Parathyroid adenoma (tissue), 2 donors: ENCODE results near the gene ISY1.

Experiments
- H2AFZ ChIP-seq: fragments of 300-600 bp; sonication (generic); one replicate; pipeline ENCODE4 v1.7.0; 2017; ENCODE audit warnings: antibody characterized with exemption, mild to moderate bottlenecking
- H3K27ac ChIP-seq: fragments of 300-600 bp; sonication (generic); one replicate; pipeline ENCODE4 v1.7.0; 2017
- H3K27me3 ChIP-seq: fragments of 300-600 bp; sonication (generic); one replicate; pipeline ENCODE4 v1.7.0; 2017; ENCODE audit warnings: low read length; ENCODE audit not compliant: control insufficient read depth, insufficient read depth
- H3K36me3 ChIP-seq: fragments of 300-600 bp; sonication (generic); one replicate; pipeline ENCODE4 v1.7.0; 2017; ENCODE audit warnings: low read length; ENCODE audit not compliant: control insufficient read depth, insufficient read depth
- H3K4me1 ChIP-seq: fragments of 300-600 bp; sonication (generic); one replicate; pipeline ENCODE4 v1.7.0; 2017; ENCODE audit warnings: control low read depth
- H3K4me2 ChIP-seq: fragments of 300-600 bp; sonication (generic); one replicate; pipeline ENCODE4 v1.7.0; 2017; ENCODE audit warnings: low read length
- H3K4me3 ChIP-seq: fragments of 300-600 bp; sonication (generic); one replicate; pipeline ENCODE4 v1.7.0; 2017; ENCODE audit warnings: low read depth, low read length
- H3K79me2 ChIP-seq: fragments of 300-600 bp; sonication (generic); one replicate; pipeline ENCODE4 v1.7.0; 2017; ENCODE audit warnings: control low read depth
- H3K9ac ChIP-seq: fragments of 300-600 bp; sonication (generic); one replicate; pipeline ENCODE4 v1.7.0; 2017; ENCODE audit warnings: mild to moderate bottlenecking
- H3K9me3 ChIP-seq: fragments of 300-600 bp; sonication (generic); one replicate; pipeline ENCODE4 v1.7.0; 2017; ENCODE audit warnings: low read length; ENCODE audit not compliant: control insufficient read depth
- TF ChIP-seq, protein P1 (sequence below): fragments of 300-600 bp; sonication (generic); IDR thresholded peaks from one replicate; pipeline ENCODE4 v1.7.0; 2017; ENCODE audit warnings: antibody characterized with exemption, mild to moderate bottlenecking
- donor health status: primary hyperparathyroidism.

ISY1 gene

DNA sequence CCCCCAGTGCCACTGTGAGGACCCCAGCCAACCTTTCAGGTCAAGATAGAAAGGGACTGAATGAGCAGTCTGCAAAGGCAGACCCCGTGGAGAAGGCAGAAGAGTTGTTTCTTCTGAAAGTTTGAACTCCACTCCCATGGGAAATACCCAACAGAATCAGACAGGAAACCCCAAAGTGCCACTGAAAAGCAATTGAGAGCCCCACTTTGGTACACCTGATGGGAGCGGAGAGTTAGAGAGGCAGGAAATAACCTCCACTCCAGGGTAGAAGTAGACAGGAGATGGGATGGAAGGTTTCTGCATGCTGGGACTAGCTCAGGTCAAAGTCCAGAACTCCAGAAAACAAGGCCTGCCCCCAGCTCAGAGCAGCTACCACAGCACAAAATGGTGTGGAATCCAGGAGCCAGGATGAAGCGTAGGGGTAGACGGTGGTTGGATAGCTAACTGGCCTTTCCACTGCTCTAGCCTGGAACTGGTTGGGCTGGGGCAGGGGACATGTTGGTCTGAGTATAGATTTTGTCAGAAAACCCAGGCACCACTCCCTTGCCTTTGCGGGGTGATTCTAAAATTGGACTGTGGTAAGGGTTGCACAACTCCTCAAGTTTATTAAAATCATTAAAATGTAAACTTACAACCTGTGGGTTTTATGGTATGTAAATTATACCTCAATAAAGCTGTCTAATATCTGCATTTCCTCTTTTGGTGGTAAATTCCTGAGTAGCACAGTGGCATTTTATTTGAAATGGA lies 37.4 kb downstream of the ISY1 start:
- H3K4me2 ChIP-seq: no peak overlapping the region
- H3K36me3 ChIP-seq: no peaks in the 10 kb centered on the region
- no peak overlapping the region for H3K27ac ChIP-seq
- peaks cover 4% of the 10 kb centered on the region for H3K79me2 ChIP-seq
- no peak overlapping the region for H3K4me3 ChIP-seq
- no peak overlapping the region for H2AFZ ChIP-seq
- no peaks in the 10 kb centered on the region for H3K27me3 ChIP-seq
- no peaks in the 10 kb centered on the region for H3K9me3 ChIP-seq
- H3K9ac ChIP-seq: no peak overlapping the region
- TF ChIP-seq, protein P1, sequence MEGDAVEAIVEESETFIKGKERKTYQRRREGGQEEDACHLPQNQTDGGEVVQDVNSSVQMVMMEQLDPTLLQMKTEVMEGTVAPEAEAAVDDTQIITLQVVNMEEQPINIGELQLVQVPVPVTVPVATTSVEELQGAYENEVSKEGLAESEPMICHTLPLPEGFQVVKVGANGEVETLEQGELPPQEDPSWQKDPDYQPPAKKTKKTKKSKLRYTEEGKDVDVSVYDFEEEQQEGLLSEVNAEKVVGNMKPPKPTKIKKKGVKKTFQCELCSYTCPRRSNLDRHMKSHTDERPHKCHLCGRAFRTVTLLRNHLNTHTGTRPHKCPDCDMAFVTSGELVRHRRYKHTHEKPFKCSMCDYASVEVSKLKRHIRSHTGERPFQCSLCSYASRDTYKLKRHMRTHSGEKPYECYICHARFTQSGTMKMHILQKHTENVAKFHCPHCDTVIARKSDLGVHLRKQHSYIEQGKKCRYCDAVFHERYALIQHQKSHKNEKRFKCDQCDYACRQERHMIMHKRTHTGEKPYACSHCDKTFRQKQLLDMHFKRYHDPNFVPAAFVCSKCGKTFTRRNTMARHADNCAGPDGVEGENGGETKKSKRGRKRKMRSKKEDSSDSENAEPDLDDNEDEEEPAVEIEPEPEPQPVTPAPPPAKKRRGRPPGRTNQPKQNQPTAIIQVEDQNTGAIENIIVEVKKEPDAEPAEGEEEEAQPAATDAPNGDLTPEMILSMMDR: no peak
- peaks cover 11% of the 10 kb centered on the region for H3K4me1 ChIP-seq

DNA sequence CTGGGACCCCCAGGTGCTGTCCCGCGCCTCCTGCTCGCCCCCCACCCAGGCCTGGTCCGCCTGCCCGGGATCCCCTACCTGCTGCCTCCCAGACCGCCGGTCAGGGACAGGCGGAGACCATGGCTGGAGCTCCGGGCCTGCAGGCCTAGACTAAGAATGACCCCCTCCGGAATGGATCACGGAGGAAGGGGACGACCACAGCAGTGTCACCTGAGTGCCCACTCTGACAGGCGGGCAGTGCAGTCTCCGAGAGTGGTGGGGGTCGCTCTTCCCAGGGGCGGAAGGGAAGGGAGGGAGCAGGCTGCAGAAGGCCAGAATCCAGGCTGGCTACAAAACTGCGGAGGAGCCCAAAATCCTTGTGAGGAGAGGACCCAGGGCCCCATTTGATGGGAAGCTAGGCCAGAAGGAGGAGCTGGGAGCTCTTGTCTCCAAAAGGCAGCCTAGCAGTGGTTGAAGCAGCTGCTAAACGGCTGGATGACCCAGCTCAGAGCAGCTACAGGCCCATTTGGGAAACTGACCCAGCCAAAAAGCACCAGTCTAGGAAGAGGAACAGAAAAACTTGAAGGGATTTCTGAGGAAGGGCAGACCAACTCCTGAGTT lies 38.4 kb downstream of the ISY1 start:
- H3K9ac ChIP-seq: no peak overlapping the region
- peaks cover 14% of the 10 kb centered on the region for H3K79me2 ChIP-seq
- peaks cover 11% of the 10 kb centered on the region for H3K4me1 ChIP-seq
- TF ChIP-seq, protein P1: no peak
- no peaks in the 10 kb centered on the region for H3K9me3 ChIP-seq
- H3K36me3 ChIP-seq: no peaks in the 10 kb centered on the region
- H3K4me2 ChIP-seq: no peak overlapping the region
- H3K4me3 ChIP-seq: no peak overlapping the region
- H3K27ac ChIP-seq: peak overlapping the region; percentile 80
- peak overlapping the region; percentile 99 for H2AFZ ChIP-seq
- H3K27me3 ChIP-seq: no peaks in the 10 kb centered on the region

DNA sequence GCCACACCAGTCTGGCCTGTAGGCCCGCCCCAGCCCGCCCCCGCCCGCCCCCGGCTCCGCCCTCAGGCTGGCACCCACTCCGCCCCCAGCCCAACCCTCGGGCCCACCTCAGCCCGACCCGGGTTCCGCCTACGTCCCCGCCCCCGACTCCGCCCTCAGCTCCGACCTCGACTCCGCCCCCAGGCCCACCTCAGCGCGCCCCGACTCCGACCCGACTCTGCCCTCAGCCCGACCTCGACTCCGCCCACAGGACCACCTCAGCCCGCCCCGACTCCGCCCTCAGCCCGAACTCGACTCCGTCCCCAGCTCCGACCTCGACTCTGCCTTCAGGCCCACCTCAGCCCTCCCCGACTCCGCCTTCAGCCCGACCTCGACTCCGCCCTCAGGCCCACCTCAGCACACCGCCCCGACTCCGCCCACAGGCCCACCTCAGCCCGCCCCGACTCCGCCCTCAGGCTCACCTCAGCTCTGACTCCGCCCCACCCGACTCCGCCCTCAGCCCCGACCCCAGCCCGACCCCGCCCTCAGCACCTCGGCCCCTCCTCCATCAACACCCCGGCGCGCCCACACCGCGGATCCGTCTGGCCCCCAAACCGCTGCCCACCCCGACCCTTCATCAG lies 39.0 kb downstream of the ISY1 start, which contains the start of gene RAB43:
Gene RAB43, minus strand, starts transcription at position 13 of the 620 bp plus-strand sequence. CDS start 315 bp downstream, outside the sequence.
- Histone ChIP-seq H3K27me3 (no peaks in the 10 kb centered on the region), H3K9ac (peak within 1 kb of the TSS; percentile 95), H3K27ac (peak within 1 kb of the TSS; percentile 85), H3K79me2 (peaks cover 18% of the 10 kb centered on the region), H3K4me2 (peak within 1 kb of the TSS; percentile 98), H3K4me1 (peaks cover 11% of the 10 kb centered on the region), H2AFZ (peak within 1 kb of the TSS; percentile 99), H3K9me3 (no peaks in the 10 kb centered on the region), H3K36me3 (no peaks in the 10 kb centered on the region), H3K4me3 (peak within 1 kb of the TSS; percentile 80)
- TF ChIP-seq, protein P1: no peak

DNA sequence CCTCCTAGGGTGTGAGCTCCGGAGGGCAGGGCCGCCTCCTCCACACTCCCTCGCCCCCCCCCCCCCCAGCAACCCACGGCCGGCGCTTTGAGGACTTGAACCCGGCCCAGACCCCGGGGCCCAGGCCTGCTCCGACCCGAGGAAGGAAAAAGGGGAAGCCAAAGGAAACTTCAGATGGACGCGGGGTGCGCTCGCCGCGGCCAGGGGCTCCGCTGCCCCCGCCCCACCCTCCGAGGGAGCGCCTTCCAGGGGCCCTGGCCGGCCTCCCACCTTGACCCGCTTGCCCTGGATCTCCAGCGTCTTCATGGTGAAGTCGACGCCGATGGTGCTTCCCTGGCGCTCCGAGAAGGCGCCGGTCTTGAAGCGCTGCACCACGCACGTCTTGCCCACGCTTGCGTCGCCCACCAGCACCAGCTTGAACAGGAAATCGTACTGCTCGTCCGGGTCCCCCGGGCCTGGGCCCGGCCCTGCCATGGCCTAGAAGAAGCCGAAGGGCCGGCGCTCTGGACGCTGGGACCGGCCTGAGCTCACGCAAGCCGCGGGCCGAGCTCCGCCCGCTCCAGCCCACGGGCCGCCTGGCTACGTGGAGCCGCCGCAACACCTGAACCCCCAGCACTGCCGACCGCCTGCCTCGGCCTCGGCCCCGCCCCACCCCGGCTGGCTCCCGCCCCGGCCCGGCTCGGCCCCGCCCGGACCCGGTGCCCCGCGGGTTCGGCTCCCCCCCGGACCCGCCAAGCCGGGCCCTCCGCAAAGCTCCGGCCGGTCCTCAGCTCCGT lies 39.7 kb downstream of the ISY1 start:
- peak overlapping the region; percentile 80 for H3K4me3 ChIP-seq
- peaks cover 18% of the 10 kb centered on the region for H3K79me2 ChIP-seq
- no peaks in the 10 kb centered on the region for H3K36me3 ChIP-seq
- H3K27ac ChIP-seq: peak overlapping the region; percentile 85
- peak overlapping the region; percentile 95 for H3K9ac ChIP-seq
- H3K27me3 ChIP-seq: no peaks in the 10 kb centered on the region
- H3K9me3 ChIP-seq: no peaks in the 10 kb centered on the region
- H3K4me1 ChIP-seq: peaks cover 11% of the 10 kb centered on the region
- H2AFZ ChIP-seq: peak overlapping the region; percentile 79
- TF ChIP-seq, protein P1: no peak
- peak overlapping the region; percentile 98 for H3K4me2 ChIP-seq
